HG03565 (cell line): ENCODE data around the gene SLC6A12.

ENCODE experiments used
- ATAC-seq: cut with Tn5 transposase; IDR thresholded peaks from one replicate; pipeline ENCODE4 v1.9.1; 2021; ENCODE audit warnings: mild to moderate bottlenecking, moderate library complexity; ENCODE audit not compliant: unreplicated experiment

Gene SLC6A12

DNA sequence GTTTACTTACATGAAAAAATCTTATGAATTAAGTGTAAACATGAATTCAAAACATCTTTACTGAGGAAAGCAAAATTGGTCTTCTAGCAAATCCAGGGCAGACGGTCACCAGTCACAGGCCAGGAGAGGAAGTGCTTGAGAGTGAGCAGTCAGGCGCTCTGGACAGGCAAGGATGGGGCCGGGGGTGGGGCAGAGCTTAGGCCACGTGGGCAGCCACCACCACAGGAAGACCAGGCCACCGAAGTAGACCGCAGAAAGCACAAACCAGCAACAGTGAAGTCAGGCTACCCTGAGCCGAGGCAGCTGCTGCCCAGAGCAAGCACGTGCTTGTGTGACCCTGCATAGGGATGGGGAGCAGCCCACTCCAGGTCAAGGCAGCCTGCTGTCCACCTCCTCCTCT is 33.5 kb downstream of the SLC6A12 start:
- ATAC-seq, result no peak

DNA sequence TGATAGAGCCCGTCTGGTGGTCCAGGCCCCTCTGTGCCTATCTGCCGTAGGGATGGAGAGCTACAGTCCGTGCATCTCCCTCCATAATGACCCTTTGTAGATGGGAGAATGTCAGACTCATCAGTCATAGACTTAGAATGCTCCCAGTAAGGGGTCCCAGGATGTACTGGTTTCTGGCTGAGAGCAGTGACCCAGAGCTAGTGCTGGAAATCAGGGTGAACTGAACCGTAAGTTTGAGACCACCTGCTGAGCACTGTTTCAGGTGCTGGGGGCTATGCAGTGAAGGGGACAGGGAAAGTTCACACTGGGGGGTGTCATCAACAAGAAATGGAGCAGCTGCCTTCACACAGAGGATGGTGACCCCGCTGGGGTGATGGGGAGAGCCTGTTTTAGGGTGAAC is 34.1 kb downstream of the SLC6A12 start:
- no peak for ATAC-seq

DNA sequence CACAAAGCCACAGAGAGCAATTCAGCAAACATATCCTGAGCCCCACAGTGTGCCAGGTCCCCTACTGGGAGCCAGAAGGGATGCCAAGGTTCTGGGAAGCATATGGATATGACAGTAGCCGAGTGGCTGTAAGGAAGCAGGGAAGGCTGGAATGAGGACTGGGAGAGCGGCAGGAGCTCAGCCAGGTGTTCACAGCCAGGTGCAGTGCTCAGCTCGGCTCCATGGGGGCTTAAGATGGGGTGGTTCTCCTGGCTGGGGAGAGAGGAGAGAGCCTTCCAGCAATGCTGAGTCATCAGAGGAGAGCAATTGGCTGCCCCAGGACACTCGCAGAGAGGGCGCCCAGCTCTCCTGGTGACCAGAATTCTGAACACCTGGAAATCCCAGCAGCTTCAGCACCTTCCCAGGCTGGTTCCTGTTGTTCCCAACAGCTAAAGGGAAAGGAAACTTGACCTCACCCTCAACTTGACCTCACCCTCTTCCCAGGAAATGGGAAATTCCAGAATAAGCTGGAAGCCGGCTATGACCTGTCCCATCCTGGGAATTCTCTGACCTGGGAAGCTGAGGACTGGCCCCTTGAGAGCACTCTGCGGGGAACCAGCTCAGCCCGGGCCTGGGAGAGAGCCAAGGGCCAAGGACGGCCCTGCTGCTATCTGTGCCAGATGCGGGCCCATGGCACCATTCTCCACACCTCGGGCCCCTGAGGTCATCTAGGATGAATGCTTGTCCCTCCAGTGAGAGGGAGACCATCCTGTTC is 34.6 kb downstream of the SLC6A12 start:
- no peak for ATAC-seq

DNA sequence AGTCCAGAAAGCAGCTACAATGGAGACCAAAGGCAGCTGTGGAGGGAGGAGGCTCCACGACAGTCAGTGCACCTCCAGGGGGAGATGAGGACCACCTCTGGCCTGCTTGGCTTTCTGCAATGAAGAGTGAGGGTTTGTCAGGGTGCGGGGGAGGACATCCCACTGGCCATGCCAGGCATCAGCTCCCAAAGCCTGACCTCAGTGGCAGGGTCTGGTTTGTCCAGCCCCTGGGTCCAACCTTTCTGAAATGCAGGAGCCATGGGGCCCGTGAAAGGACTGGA is 35.2 kb downstream of the SLC6A12 start:
- no peak for ATAC-seq

DNA sequence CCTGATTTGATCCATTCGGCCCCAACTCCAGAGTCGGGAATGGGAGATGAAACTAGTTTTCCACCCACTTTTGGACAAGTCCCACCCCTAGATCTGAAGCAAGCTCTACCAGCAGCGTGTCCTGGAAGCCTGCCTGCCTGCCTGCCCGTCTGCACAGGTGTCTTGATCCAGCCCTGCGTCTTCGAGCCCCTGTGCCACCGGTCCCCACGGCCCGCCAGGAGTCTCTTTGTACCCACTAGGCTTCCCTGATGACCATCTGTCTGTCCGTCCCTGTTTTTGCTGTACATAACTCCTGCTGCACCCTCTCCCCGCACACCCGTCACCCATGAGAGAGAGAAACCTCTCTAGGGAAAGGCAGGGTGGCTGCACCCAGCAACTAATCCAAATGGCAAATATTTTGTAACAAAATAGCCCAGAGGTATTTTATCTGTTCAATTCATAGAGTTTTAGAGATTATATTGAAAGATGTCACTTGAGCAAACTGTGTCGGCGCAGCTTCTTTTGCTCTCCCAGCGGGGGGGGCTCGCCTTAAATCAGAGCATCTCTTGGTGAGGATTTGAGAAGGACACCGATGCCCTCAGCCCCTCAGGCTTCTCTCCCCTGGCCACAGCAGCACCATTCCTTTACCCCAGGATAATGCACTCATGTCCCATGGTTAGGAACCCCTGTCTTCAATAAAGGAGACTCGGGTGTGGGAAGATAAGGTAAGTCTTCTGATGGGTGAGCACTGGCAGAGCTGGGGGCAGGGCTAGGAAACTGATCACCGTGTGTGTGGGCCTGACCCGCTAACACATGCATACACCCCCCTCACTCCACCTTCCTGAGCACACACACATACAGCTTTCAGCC is 35.8 kb downstream of the SLC6A12 start:
- no peak for ATAC-seq

DNA sequence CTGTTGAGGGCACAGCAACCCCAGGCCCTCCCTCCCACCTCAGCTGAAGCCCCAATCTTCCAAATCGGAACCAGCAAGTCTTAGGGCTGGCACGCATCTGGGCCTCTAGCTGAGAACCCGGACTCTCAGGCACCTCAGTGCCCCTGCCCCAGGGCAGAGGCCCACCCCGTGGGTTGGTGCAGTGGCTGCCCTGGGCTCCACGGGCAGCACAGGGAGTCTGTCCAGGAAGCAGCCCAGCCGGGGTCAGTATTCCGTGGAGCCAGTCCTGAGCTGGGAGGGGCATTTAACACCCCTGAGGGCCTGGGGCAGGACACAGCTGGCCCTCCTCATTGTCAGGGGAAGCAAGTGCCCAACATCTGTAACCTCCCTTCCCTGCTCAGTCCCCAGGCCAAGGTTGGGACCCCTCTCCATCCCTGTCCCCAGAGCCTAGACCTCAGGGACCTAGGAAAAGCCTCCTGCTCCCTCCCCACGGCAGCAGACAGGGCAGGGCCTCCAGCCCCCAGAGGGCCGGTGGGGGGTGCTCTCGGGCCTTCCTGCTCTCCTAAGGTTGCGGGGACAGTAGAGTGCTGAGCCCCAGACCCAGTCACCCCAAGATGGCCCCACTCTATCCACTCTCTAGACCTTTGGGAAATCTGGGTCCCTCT is 36.5 kb downstream of the SLC6A12 start:
- ATAC-seq, result no peak

DNA sequence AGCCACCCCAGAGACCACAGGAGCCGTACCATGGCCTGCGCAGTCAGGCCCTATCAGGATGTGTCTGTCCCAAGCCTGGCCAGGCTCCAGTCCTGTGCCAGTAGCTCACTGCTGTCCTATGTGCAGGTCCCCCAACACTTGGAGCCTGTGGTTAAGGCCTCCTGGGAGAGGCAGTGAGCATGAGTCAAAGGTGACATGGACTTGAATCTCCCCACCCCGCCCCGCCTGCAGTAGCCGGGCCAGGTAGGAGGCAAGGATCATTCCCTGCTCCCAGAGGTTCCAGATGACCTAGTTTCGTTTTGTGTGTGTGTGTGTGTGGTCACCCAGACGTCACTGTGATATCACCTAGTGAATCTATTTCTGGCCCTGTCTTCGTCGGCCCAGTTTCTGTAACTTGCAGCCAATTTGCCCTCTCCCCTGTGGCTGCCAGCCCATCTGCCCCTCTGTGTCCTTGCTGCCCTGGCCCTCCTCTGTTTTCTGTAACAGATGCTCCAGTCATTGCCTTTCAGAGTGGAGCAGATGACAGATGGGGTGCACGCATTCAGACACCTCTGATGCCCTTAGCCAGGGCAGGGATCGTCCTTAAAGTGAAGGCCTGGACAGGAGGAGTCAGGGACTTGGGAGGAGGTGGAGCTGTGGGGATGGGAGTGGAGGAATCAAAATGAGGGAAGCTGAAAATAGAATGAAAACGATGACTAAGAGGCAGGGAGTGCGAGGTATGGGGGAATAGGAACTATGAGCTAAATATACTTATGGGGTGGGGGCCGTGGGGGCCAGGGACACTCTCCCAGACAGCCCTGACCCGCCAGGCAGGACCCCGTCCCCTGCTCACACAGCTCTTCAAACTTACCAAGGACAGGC is 37.4 kb downstream of the SLC6A12 start:
- ATAC-seq, result no peak

DNA sequence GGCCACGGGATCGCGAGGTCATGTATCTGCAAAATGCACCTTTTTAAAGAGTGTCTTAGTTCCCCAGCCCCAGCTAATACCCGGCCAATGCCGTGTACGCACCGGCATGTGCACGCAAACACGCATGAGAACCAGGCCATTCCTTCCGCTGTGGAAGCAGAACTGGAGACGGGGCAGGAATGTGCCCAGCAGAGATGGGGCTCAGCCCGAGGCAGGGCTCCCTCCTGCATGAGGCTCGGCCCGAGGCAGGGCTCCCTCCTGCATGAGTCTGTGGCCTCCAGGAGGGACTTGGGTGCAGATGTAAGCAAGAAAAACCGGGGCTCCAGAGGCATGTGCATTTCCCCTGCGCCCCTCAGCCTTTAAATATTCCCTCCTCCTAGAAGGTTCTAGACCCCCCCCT is 38.2 kb downstream of the SLC6A12 start:
- no peak for ATAC-seq

DNA sequence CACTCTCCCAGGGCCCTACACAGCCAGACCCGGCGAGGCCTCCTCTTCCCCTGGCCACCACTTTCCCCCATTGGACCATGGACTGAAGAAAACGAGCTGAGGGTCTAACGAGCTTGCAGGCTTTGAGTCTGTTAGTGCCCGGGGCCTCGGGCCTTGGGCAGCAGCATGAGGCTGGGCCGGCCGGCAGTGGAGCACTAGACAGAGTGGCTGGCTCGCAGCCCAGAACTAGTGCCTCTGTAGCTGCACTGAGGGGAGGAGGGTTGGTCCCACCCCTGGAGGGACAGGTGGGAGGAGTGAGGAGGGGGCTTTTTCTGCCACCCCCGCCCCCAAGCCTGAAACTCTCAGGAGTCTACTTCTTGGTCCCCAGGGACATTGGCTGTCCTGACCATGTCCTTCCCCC is 38.7 kb downstream of the SLC6A12 start:
- no peak for ATAC-seq

DNA sequence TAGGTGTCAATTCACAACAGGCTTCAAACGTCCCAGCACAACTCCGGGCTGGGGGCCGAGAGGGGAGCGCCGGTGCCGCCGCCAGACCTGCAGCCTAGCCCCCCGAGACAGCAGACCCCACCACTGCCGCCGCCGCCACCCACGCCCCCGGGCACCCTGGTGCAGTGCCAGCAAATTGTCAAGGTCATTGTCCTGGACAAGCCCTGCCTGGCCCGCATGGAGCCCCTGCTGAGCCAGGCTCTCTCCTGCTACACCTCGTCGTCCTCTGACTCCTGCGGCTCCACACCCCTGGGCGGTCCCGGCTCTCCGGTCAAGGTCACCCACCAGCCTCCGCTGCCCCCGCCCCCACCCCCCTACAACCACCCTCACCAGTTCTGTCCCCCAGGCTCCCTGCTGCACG is 39.4 kb downstream of the SLC6A12 start:
- ATAC-seq, result no peak

DNA sequence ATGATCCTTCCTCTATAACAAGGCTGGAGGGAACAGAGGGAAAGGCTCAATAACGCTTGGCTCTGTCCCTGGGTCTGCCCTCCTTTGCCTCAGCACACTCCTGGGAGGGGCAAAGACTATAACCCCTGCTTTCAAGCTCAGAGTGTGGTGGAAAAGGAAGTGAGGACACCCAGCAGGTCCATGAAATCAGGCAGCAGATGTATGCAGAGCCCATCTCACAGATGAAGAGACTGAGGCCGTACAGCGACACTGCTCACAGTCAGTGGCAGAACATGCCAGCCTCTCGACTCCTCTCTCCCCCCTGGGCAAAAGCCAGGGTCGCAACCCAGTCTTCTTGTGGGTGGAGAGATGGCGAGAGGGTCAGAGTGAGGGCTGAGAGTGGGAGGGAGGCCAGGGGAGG is 39.8 kb downstream of the SLC6A12 start:
- ATAC-seq, result no peak

DNA sequence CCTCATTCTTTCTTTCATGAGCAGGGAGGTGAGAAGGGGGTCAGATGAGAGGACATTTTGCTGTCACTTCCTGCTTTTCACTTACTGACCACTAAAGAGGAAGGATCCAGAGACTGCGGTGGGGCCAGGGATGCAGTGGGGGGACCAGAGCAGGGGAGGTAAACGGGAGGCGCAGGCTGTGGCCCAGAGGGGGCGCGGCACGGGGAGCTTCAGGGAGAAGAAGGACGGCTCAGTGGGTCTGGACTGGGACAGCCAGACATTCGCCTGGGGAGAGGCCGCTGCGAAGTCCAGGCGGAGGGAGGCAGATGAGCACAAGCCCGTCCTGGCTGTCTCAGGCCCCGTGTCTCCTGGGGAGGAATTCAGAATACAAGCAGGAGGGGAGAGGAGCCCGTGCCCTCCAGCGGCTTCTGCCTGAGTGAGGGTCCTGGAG is 41.2 kb downstream of the SLC6A12 start:
- no peak for ATAC-seq

DNA sequence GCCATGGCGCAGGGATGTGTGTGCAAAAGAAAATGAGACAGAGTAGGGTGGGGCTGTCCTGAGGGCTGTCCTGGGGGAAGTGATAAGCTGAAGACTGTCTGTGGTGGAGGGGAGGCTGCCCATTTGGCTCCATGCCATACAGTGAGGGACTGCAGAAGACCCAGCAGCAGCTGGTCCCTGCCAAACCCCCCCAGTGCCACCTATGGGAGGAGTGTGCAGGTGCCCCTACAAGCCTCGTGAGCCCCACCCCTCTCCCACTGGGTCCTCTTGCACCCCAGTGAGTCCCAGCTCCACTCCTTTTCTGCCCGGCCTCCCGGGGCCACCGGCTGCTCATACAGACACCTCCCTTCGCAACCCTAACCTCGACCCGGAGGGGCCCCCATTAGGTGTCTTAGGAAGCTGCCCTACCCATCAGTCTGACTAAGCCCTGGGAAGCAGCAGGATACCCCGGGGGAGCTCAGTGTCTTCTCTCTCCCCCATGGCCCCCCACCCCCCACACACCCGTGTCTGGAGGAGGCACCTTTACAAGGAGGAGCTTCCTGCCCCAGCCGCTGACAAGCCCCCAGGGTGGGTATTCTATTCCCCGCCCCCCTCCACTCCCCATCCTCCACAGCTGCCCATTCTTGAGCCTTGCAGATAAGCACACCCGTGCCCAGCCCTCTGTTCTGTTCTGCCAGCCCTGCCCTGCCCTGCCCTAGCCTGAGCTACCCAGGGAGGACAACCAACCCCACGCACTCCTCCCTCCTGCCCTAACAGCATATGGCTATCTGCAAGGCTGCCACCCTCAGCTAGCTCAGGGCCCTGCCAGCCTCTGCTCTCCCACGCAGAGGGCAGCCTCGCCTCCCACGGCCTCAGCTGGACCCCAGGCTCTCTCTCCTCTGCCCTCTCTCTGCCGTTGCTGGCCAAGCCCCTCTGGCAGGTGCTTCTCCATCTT is 41.9 kb downstream of the SLC6A12 start:
- ATAC-seq, result no peak

DNA sequence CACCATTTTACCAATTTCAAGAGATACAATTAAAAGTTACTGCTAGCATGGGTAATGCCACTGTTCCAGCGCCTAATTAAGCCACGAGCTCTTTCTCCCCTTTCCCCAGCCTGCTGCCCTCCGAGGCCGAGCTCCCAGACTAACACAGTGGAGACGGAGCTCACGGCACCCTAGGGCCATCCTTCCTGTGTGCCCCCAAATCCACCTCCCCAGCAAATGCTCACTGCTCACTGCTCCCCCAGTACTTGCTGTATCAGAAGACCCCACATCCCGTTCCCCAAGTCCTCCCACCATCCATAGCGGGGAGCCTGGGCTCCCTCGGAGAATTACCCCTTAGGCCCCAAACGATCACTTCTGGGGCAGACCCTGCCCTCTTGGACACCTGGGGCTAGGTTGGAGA is 42.7 kb downstream of the SLC6A12 start:
- no peak for ATAC-seq

DNA sequence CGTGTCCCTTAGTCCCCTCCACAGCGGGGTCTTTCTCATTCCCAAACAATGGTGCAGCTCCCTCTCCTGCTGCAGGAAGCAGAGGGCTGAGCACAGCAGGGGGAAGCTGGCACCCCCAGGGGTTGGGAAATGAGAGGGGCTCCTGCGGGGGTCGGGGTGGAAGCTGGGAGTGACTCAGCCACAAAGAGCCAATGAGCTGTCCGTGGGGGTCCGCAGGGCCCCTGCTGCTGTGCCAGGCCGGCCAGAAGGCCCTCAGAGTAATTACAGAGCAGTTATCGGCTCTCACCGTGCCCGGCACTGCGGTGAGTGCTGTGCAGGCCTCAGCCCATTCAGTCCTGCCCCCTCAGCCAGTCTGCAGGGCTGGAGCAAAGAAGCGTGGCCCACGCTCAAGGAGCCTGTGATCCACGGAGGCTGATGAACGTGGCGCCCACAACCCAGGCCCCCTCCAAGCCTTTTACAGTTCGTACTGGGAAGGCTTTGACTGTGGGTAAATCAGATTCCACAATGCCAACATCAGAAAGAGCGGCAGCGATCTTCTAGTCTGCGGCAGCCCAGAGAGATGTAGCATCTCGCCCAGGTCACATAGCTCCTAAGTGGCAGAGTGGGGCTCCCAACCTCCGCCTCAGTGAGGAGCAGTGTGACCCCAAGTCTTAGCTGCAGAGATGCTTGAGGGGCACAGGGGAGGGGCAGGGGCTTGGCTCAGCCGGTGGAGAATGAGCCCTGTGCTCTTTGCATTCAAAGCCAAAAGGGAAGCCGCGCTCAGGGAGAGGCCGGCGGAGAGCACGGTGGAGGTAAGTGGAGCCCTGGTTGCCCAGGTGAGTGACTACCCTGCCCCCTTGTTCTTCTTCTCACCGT is 43.4 kb downstream of the SLC6A12 start:
- ATAC-seq, result no peak

DNA sequence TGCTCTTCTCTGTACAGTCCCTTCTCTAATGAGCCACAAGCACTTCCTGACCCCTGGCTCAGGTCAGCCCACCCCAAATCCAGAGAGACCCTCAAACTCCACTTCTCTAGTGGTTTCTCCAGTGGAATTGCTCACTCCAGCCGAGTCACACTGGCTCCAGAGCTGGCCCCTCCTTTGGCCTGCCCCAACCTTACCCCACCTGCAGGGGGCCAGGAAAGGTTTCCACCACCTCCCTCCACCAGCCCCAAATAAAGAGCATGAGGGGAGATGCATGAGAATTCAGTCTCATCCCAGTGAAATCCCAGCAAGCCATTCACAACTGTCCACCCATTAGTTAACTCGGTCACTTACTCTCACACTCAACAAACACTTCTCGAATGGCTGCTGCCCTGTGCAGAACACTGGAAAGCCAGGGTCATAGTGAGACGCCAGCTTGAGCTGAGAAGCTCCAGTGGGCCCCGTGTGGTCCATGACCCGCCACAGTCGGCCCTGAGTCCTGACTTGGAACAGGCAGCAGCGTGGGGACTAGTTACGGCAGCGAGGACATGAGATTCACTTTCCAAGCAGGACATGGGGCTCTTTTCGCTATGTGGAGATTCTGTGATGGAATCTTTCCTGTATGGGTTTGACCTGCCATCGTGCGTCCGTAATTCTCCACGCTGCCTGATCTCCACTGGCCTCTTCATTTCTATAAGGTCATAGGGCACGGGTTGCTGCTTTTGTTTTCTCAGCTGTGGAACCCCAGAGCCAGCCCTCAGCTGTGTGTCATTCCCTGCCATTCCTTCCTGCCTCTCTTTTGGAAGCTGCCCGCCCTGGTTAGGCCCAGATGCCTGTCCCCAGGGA is 44.2 kb downstream of the SLC6A12 start:
- no peak for ATAC-seq

DNA sequence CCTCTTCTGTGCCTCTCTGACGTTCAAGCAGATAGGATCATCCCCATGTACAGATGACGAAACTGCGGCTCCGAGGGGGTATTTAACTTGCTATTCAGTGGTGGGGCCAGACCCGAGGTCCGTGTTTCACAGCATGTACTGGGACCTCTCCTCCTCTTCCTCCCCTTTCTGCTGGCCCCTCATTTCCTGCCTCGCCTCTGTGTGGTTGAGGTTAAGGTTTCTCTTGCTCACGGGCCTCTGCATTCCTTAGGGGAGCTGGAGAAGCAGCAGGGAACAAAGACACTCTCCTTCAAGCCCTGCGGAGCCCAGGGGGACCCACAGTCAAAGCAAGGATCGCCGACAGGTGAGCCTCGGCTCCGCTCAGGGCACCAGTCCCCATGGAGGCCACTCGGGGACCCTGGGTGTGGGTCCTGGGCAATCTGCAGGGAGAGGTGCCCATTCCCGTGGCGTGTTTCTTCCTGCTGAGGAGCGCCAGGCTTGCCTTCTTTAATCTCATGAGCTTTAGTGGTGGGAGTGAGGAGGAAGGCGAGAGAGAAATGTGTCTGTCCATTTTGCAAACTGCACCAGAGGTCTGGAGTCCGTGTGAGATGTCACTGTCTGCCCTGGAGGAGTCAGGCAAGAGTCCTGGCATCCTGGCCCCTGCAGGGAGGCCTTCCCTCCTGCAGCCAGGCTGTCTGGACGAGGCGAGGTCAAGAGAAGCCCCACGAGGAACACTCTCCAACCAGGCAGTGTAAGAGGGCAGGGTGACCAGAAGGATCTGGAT is 45.0 kb downstream of the SLC6A12 start:
- ATAC-seq, result no peak
